Keratinocyte (primary cell): ENCODE measurements around the gene TEAD3. TPM values are rescaled to one million over a fixed set of nuclear protein-coding genes. Genes with fewer than 3 reads are reported as not detected.

Experiments used
- DNase-seq: peaks from one replicate; pipeline ENCODE4 v3.0.0-alpha.2; 2011; ENCODE audit warnings: low read depth, missing footprints, low spot score
- FAIRE-seq: peaks from 2 replicates; lab custom pipeline; 2011; peaks lifted over from hg19 to GRCh38; lab: Jason Lieb, UNC
- H2AFZ ChIP-seq: 2 replicates; pipeline ENCODE4 v1.6.0; 2012; ENCODE audit warnings: low read length, control low read depth, inconsistent platforms; ENCODE audit not compliant: control insufficient read depth
- H3K27ac ChIP-seq: 2 replicates; pipeline ENCODE4 v1.5.1; 2011; ENCODE audit warnings: low read length; ENCODE audit not compliant: control insufficient read depth, insufficient read depth
- H3K27me3 ChIP-seq: 3 replicates; pipeline ENCODE4 v1.6.0; 2011; ENCODE audit warnings: low read length; ENCODE audit not compliant: control insufficient read depth, insufficient read depth; ENCODE audit errors: extremely low read depth
- H3K36me3 ChIP-seq, 2 experiments: 2 replicates in 1 of 2; 3 replicates in 1 of 2; pipeline ENCODE4 v1.5.1; 2011; ENCODE audit warnings: low read length in 2 of 2, mild to moderate bottlenecking in 1 of 2; ENCODE audit not compliant: control insufficient read depth in 2 of 2, insufficient read depth in 2 of 2; ENCODE audit errors: extremely low read depth in 1 of 2
- H3K4me1 ChIP-seq: 3 replicates; pipeline ENCODE4 v1.5.1; 2011; ENCODE audit warnings: low read length; ENCODE audit not compliant: control insufficient read depth, insufficient read depth; ENCODE audit errors: extremely low read depth
- H3K4me2 ChIP-seq: 3 replicates; pipeline ENCODE4 v1.6.0; 2011; ENCODE audit warnings: low read depth, low read length; ENCODE audit not compliant: control insufficient read depth, insufficient read depth; ENCODE audit errors: extremely low read depth
- H3K4me3 ChIP-seq, 3 experiments: fragments of 200-600 bp in 1 of 3; sonication (generic) in 1 of 3; 2 replicates in 2 of 3; 3 replicates in 1 of 3; pipeline ENCODE4 v1.5.1; 2011 to 2016; ENCODE audit warnings: low read length in 3 of 3, mild to moderate bottlenecking in 3 of 3, control low read depth in 2 of 3, inconsistent platforms in 1 of 3, low read depth in 1 of 3, mixed read lengths in 1 of 3, mixed run types in 1 of 3, moderate library complexity in 1 of 3; ENCODE audit not compliant: control insufficient read depth in 2 of 3, insufficient read depth in 2 of 3; ENCODE audit errors: extremely low read depth in 1 of 3
- H3K79me2 ChIP-seq: 2 replicates; pipeline ENCODE4 v1.6.0; 2012; ENCODE audit warnings: low read length; ENCODE audit not compliant: control insufficient read depth, insufficient read depth
- H3K9ac ChIP-seq: 3 replicates; pipeline ENCODE4 v1.6.0; 2011; ENCODE audit warnings: low read length; ENCODE audit not compliant: control insufficient read depth, insufficient read depth; ENCODE audit errors: extremely low read depth
- H3K9me1 ChIP-seq: 3 replicates; pipeline ENCODE4 v1.6.0; 2011; ENCODE audit warnings: low read length; ENCODE audit not compliant: control insufficient read depth, insufficient read depth; ENCODE audit errors: extremely low read depth
- H3K9me3 ChIP-seq: 2 replicates; pipeline ENCODE4 v1.5.1; 2012; ENCODE audit warnings: low read depth, low read length; ENCODE audit not compliant: control insufficient read depth
- H4K20me1 ChIP-seq: 3 replicates; pipeline ENCODE4 v1.6.0; 2011; ENCODE audit warnings: low read length; ENCODE audit not compliant: control insufficient read depth, insufficient read depth; ENCODE audit errors: extremely low read depth
- CTCF ChIP-seq, 3 experiments: IDR thresholded peaks in 1 of 3; conservative IDR thresholded peaks in 1 of 3; optimal IDR thresholded peaks in 1 of 3; 2 replicates in 2 of 3; 3 replicates in 1 of 3; pipeline versions ENCODE3 to v1.5.1; 2011; ENCODE audit warnings: low read length in 3 of 3, mild to moderate bottlenecking in 3 of 3, moderate library complexity in 2 of 3, control low read depth in 1 of 3, inconsistent platforms in 1 of 3; ENCODE audit not compliant: insufficient read depth in 2 of 3; ENCODE audit errors: extremely low read depth in 1 of 3
- EZH2 ChIP-seq: IDR thresholded peaks from one replicate; pipeline ENCODE4 v1.6.1; 2012; ENCODE audit warnings: inconsistent platforms, mild to moderate bottlenecking, low read length, moderate library complexity
- dilution Hi-C: fragments of 300-500 bp; cut with MboI; formaldehyde crosslinking; loops from one replicate; pipeline ENCODE4 v1.7.0; 2020; ENCODE audit warnings: low sequenced_read_pairs; ENCODE audit not compliant: extremely low pct_ligation_motif_present
- polyA plus RNA-seq, 5 experiments: library from polyadenylated mRNA; depleted of rRNA in 3 of 5; stranded (reverse) in 3 of 5; stranded (forward) in 1 of 5; unstranded in 1 of 5; fragments of >200 nt; gene quantifications; 1 replicate in 1 of 5; 2 replicates in 3 of 5; 3 replicates in 1 of 5; pipeline versions ENCODE4 v1.2.1 to v1.2.3, GENCODE V29; 2011 to 2012; ENCODE audit warnings: missing spikeins in 2 of 5, low read depth in 1 of 5, low replicate concordance in 1 of 5

The TEAD3 gene
- polyA plus RNA-seq, 1 donor (not counting 4 experiments of a cell fraction or from before 2014, with no cell fraction given) = 5.7 TPM

DNA sequence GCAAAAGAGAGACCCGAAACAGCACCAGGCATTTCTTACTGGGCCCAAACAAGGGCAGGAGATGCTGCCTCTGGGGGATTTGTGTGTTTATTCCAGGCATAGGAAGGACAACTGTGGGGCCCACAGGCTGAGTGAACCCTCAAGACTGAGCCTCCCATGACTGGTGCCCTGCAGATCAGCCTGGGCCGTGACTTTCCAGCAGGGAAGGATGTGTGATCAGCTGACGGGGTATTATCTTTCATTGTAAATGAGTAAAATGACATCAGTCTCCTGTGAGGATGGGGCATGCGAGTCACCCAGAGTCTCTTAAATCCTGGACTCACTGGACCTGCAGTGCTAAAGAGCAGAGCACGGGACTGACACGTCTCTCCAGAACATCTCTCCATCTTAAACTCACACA, 3.9 kb upstream of the TEAD3 start:
- Histone ChIP-seq H3K9me3 (no peaks in the 10 kb centered on the region), H3K27ac (no peak overlapping the region), H4K20me1 (no peaks in the 10 kb centered on the region), H3K79me2 (peaks cover 5% of the 10 kb centered on the region), H3K4me1 (peaks cover 9% of the 10 kb centered on the region), H3K4me3 (no peak overlapping the region), H3K27me3 (no peaks in the 10 kb centered on the region), H3K4me2 (no peak overlapping the region), H3K36me3 (no peaks in the 10 kb centered on the region), H3K9me1 (no peaks in the 10 kb centered on the region), H2AFZ (no peak overlapping the region), H3K9ac (no peak overlapping the region)
- DNase-seq = no peak
- dilution Hi-C loops = no loop called here
- TF ChIP-seq CTCF (optimal IDR thresholded peaks at IDR 0.05 in 1 of 3, IDR thresholded peaks at IDR 0.05 in 1 of 3, conservative IDR thresholded peaks at IDR 0.05 in 1 of 3; ENCODE audit: extremely low read depth in 1 of 3, insufficient read depth in 2 of 3, low read length in 3 of 3) (no peak), EZH2 (no peak)
- no peak for FAIRE-seq

DNA sequence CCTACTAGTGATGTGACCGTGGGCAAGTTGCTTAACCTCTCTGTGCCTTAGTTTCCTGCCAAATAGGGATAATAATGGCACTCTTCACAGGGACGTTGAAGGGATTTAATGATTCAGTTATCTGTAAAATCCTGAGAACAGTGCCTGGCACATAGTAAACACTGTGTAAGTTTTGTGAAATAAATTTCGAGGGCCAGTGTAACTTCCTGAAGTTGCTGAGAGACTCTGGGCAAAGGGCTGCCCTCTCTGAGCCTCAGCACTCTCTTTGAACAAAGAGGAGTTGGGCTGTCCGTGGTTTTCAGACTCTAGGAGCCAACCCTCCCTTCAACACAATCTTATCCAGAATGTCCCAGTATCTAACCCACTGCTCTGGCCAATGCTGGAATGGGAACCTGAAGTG, 2.5 kb upstream of the TEAD3 start:
- dilution Hi-C loops = no loop called here
- Histone ChIP-seq H3K4me2 (no peak overlapping the region), H2AFZ (no peak overlapping the region)

More for the DNA sequence above, 2.5 kb upstream of the TEAD3 start:
- Histone ChIP-seq H3K27ac (no peak overlapping the region), H4K20me1 (no peaks in the 10 kb centered on the region), H3K9ac (no peak overlapping the region), H3K9me1 (no peaks in the 10 kb centered on the region), H3K27me3 (no peaks in the 10 kb centered on the region), H3K4me3 (no peak overlapping the region), H3K79me2 (peaks cover 19% of the 10 kb centered on the region), H3K4me1 (peaks cover 23% of the 10 kb centered on the region), H3K9me3 (no peaks in the 10 kb centered on the region), H3K36me3 (no peaks in the 10 kb centered on the region)
- no peak for FAIRE-seq
- no peak for DNase-seq
- no peak for TF ChIP-seq EZH2
